CD14-positive monocyte (primary cell): ENCODE measurements around the gene PSMB11. TPM values are rescaled to one million over a fixed set of nuclear protein-coding genes. Genes with fewer than 3 reads are reported as not detected.

ENCODE experiments used
- DNase-seq, 3 donors: peaks; one replicate each; pipeline ENCODE4 v3.0.0-alpha.2; 2011 to 2022
- H2AFZ ChIP-seq: 2 replicates; pipeline ENCODE4 v1.6.0; 2012; ENCODE audit warnings: mild to moderate bottlenecking, low read depth, low read length, inconsistent platforms; ENCODE audit not compliant: insufficient read depth, poor library complexity, severe bottlenecking
- H3K27ac ChIP-seq, 2 donors: 1 replicate in 1 of 2; 2 replicates in 1 of 2; pipeline ENCODE4 v1.5.1; 2012 to 2013; ENCODE audit warnings: low read length in 2 of 2, control low read depth in 1 of 2, inconsistent platforms in 1 of 2, low read depth in 1 of 2, mild to moderate bottlenecking in 1 of 2
- H3K27me3 ChIP-seq, 2 donors: one replicate each; pipeline versions ENCODE4 v1.6.0 to v1.6.1; 2011 to 2013; ENCODE audit warnings: low read length in 2 of 2; ENCODE audit not compliant: control insufficient read depth in 2 of 2, insufficient read depth in 2 of 2
- H3K36me3 ChIP-seq, 2 donors: replicated peaks in 1 of 2; 1 replicate in 1 of 2; 2 replicates in 1 of 2; pipeline versions ENCODE4 v1.5.1 to v1.6.1; 2012 to 2013; ENCODE audit warnings: low read length in 2 of 2, control low read depth in 1 of 2, inconsistent platforms in 1 of 2, mild to moderate bottlenecking in 1 of 2; ENCODE audit not compliant: insufficient read depth in 2 of 2, control insufficient read depth in 1 of 2
- H3K4me1 ChIP-seq, 2 donors: 1 replicate in 1 of 2; 2 replicates in 1 of 2; pipeline versions ENCODE4 v1.5.1 to v1.6.1; 2012 to 2013; ENCODE audit warnings: low read length in 2 of 2, control low read depth in 1 of 2, inconsistent platforms in 1 of 2, mild to moderate bottlenecking in 1 of 2, moderate library complexity in 1 of 2; ENCODE audit not compliant: insufficient read depth in 2 of 2, control insufficient read depth in 1 of 2
- H3K4me2 ChIP-seq: replicated peaks from 2 replicates; pipeline ENCODE3; 2012; ENCODE audit warnings: low read length, moderate library complexity, mild to moderate bottlenecking; ENCODE audit not compliant: poor library complexity, severe bottlenecking; ENCODE audit errors: extremely low read depth
- H3K4me3 ChIP-seq, 3 experiments: fragments of 200-600 bp in 1 of 3; sonication (generic) in 1 of 3; replicated peaks in 1 of 3; 1 replicate in 2 of 3; 2 replicates in 1 of 3; pipeline ENCODE4 v1.5.1; 2011 to 2013; ENCODE audit warnings: low read length in 3 of 3, mild to moderate bottlenecking in 3 of 3, control low read depth in 2 of 3, low read depth in 2 of 3, inconsistent platforms in 1 of 3, moderate library complexity in 1 of 3
- H3K79me2 ChIP-seq: 2 replicates; pipeline ENCODE4 v1.6.0; 2012; ENCODE audit warnings: mild to moderate bottlenecking, control low read depth, inconsistent platforms, low read length, moderate library complexity; ENCODE audit not compliant: insufficient read depth
- H3K9ac ChIP-seq: 2 replicates; pipeline ENCODE4 v1.6.0; 2017; ENCODE audit warnings: low read length, mild to moderate bottlenecking; ENCODE audit not compliant: insufficient read depth, poor library complexity, severe bottlenecking
- H3K9me3 ChIP-seq, 2 donors: replicated peaks in 1 of 2; 1 replicate in 1 of 2; 2 replicates in 1 of 2; pipeline versions ENCODE4 v1.5.1 to v1.6.1; 2012 to 2013; ENCODE audit warnings: low read length in 2 of 2, control low read depth in 1 of 2; ENCODE audit not compliant: control insufficient read depth in 1 of 2, insufficient read depth in 1 of 2
- H4K20me1 ChIP-seq: 2 replicates; pipeline ENCODE4 v1.6.0; 2012; ENCODE audit warnings: mild to moderate bottlenecking, low read length, control low read depth, moderate library complexity; ENCODE audit not compliant: insufficient read depth
- H3K27ac Mint-ChIP-seq, 7 donors: one replicate each; pipeline ENCODE4 v1.8.0; 2020; ENCODE audit warnings: mild to moderate bottlenecking in 7 of 7, mixed read lengths in 7 of 7, moderate library complexity in 6 of 7, inconsistent platforms in 2 of 7
- H3K27me3 Mint-ChIP-seq, 3 donors: one replicate each; pipeline ENCODE4 v1.8.0; 2021 to 2022; ENCODE audit warnings: low read depth in 3 of 3, mild to moderate bottlenecking in 3 of 3, mixed read lengths in 3 of 3, moderate library complexity in 3 of 3, inconsistent platforms in 1 of 3
- H3K36me3 Mint-ChIP-seq, 2 donors: one replicate each; pipeline ENCODE4 v1.8.0; 2020; ENCODE audit warnings: mixed read lengths in 2 of 2, inconsistent platforms in 1 of 2, mild to moderate bottlenecking in 1 of 2
- H3K4me1 Mint-ChIP-seq: one replicate; pipeline ENCODE4 v1.8.0; 2020; ENCODE audit warnings: mild to moderate bottlenecking, mixed read lengths
- H3K4me3 Mint-ChIP-seq, 2 donors: one replicate each; pipeline ENCODE4 v1.8.0; 2020; ENCODE audit warnings: mild to moderate bottlenecking in 2 of 2, mixed read lengths in 2 of 2, moderate library complexity in 1 of 2
- H3K9me3 Mint-ChIP-seq, 7 donors: one replicate each; pipeline ENCODE4 v1.8.0; 2020 to 2022; ENCODE audit warnings: mixed read lengths in 7 of 7, mild to moderate bottlenecking in 6 of 7, moderate library complexity in 6 of 7, inconsistent platforms in 2 of 7
- WGBS: methylation state at CpG from one replicate; pipeline ENCODE4 v1.1.5; 2013; ENCODE audit warnings: missing lambda C conversion rate; ENCODE audit not compliant: insufficient coverage; 5-methylcytosine and 5-hydroxymethylcytosine counted together
- intact Hi-C, 2 donors: fragments of 100-400 bp; cut with micrococcal nuclease; formaldehyde crosslinking; loops; one replicate each; pipeline versions ENCODE4 v1.15.0 to v1.15.1; 2023
- polyA plus RNA-seq, 3 donors: library from polyadenylated mRNA; depleted of rRNA in 1 of 3; unstranded in 2 of 3; stranded (reverse) in 1 of 3; fragments of 300-500 nt in 2 of 3; fragments of >200 nt in 1 of 3; fragmentation: Illumina TruSeq in 2 of 3; gene quantifications; 1 replicate in 2 of 3; 2 replicates in 1 of 3; pipeline ENCODE4 v1.2.3, GENCODE V29; 2012 to 2021
- TF ChIP-seq, protein P1 (sequence below): fragments of 200-600 bp; IDR thresholded peaks from one replicate; pipeline ENCODE4 v1.8.0; 2022; ENCODE audit warnings: antibody characterized with exemption, mild to moderate bottlenecking

Gene PSMB11
- polyA plus RNA-seq, 3 donors, result not detected

DNA sequence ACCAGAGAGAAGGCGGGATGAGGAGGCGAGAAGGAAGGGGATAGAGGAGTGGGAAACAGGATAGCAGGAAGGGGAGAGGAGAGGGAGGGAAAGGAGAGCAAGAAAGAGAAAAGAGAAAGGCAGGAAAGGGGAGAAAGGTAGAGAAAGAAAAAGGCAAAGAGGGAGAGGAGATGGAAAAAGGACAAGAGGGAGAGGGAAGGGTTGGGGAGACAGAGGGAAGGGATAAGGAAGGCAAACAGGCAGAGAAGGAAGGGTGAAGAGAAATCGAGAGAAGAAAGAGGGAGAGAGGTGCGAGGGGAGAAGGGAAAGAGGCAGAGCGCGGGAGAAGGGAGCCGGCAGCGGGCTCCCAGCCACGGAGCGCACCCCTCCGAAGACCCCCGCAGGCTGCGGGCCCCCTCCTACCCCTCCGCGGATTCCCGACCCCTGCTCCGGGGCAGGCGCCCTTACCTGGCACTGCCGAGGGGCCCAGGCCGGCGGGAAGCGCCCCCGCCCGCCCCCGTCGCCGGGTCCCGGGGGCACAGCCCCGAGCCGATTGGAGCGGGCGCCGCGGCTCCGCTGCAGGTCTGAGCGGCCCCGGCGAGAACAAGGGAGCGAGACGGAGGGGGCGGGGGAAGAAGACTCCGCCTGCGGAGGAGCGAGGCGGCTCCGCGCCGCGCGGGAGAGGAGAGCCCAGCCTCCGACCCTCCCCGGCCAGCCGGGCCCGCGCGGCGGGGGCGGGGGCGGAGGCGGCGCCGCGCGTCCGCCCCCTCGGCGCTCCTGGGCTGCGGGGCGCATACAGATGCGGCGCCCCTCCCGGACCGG is 15.1 kb downstream of the PSMB11 start, which contains the start of gene CDH24:
TSS of gene CDH24 (minus strand) at position 565 of the 801 bp plus-strand sequence. CDS start 1,787 bp downstream, outside the sequence.
- no peak within 1 kb of the TSS for H3K27ac ChIP-seq
- peaks cover 27 to 37% of the 10 kb centered on the region in 2 donors for H3K36me3 ChIP-seq
- H3K4me3 ChIP-seq, result peak within 1 kb of the TSS; percentile 41 to 88 (median 67)
- peak within 1 kb of the TSS; percentile 40 for H3K9ac ChIP-seq
- H3K4me1 ChIP-seq, result peaks cover 20 to 22% of the 10 kb centered on the region in 2 donors
- H3K9me3 ChIP-seq, result no peaks in the 10 kb centered on the region
- intact Hi-C loops, result loop anchor here in 1 of 2 donors (1.0 kb wide), 1 partner anchor 71 kb away; no protein-coding TSS in a partner anchor
- peak in 2 of 3 donors; percentile 26 to 30 for DNase-seq
- WGBS, result 2% methylated on average over 72 of the region's 73 CpGs
- Mint-ChIP-seq H3K9me3 (peaks cover 0 to 3% (median 0%) of the 10 kb centered on the region in 7 donors), H3K4me3 (peak within 1 kb of the TSS; percentile 90 to 93), H3K4me1 (peaks cover 20% of the 10 kb centered on the region), H3K36me3 (peaks cover 29 to 34% of the 10 kb centered on the region in 2 donors), H3K27ac (peak within 1 kb of the TSS in 2 of 7 donors; percentile 11 to 68), H3K27me3 (peaks cover 10 to 16% (median 12%) of the 10 kb centered on the region in 3 donors)
- H3K79me2 ChIP-seq, result no peaks in the 10 kb centered on the region
- peak within 1 kb of the TSS; percentile 74 for H2AFZ ChIP-seq
- H3K27me3 ChIP-seq, result peaks cover 4 to 10% of the 10 kb centered on the region in 2 donors
- TF ChIP-seq, protein P1, sequence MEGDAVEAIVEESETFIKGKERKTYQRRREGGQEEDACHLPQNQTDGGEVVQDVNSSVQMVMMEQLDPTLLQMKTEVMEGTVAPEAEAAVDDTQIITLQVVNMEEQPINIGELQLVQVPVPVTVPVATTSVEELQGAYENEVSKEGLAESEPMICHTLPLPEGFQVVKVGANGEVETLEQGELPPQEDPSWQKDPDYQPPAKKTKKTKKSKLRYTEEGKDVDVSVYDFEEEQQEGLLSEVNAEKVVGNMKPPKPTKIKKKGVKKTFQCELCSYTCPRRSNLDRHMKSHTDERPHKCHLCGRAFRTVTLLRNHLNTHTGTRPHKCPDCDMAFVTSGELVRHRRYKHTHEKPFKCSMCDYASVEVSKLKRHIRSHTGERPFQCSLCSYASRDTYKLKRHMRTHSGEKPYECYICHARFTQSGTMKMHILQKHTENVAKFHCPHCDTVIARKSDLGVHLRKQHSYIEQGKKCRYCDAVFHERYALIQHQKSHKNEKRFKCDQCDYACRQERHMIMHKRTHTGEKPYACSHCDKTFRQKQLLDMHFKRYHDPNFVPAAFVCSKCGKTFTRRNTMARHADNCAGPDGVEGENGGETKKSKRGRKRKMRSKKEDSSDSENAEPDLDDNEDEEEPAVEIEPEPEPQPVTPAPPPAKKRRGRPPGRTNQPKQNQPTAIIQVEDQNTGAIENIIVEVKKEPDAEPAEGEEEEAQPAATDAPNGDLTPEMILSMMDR, result no peak
- H4K20me1 ChIP-seq, result peaks cover 21% of the 10 kb centered on the region
- H3K4me2 ChIP-seq, result peak within 1 kb of the TSS; percentile 100

DNA sequence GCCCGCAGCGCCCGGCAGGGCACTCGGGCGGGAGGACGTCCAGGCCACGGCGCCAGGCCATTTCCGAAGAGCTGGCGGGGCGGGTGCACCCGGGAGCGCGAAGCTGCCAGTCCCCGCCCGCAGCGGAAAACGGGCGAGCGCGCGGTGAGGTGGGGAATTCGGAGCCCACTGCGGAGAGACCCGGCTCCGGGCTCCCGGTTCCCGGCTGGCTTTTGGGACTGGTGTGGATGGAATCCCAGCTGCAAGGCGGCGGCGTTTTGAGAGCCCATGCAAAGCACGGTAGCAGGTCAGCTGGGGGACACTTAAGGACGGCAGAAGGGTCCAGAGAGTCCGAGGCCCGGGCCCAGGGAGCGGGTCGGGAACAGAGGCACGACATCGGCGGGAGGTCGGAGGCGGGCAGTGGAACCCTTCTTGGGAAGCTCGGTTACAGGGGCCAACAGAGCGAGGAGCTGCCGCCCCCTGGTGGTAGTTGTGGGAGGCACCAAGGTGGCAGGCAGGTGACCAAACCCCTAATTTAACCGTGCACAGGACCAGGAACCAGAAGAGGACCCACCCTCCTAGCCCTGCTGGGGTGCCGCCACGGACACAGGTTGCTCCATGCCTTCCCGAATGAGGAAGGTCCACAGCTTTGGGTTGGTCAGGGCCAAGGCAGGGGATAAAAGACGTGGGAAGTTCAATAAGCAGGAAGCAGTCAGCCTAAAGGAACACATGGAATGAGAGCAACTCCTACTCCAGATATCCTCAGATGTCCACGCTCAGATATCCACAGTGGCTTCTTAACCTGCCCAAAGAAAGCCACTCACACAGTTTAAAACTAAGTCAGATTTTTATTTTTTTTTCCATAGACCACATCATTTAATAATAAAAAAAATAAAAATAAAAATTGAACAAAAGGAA is 16.0 kb downstream of the PSMB11 start:
- Mint-ChIP-seq H3K36me3 (peaks cover 38 to 42% of the 10 kb centered on the region in 2 donors), H3K9me3 (peaks cover 0 to 3% (median 0%) of the 10 kb centered on the region in 7 donors), H3K27ac (peak overlapping the region in 2 of 7 donors; percentile 11 to 68), H3K4me3 (peak overlapping the region; percentile 90 to 93), H3K4me1 (peaks cover 20% of the 10 kb centered on the region), H3K27me3 (peaks cover 10 to 14% (median 14%) of the 10 kb centered on the region in 3 donors)
- Histone ChIP-seq H3K27ac (no peak overlapping the region), H3K4me3 (peak overlapping the region; percentile 41 to 88 (median 67)), H3K36me3 (peaks cover 35 to 45% of the 10 kb centered on the region in 2 donors), H3K4me2 (peak overlapping the region; percentile 100), H3K9ac (peak overlapping the region; percentile 40), H3K27me3 (peaks cover 4 to 10% of the 10 kb centered on the region in 2 donors), H3K79me2 (no peaks in the 10 kb centered on the region), H3K9me3 (no peaks in the 10 kb centered on the region), H2AFZ (peak overlapping the region; percentile 74), H4K20me1 (peaks cover 29% of the 10 kb centered on the region), H3K4me1 (peaks cover 20 to 22% of the 10 kb centered on the region in 2 donors)
- TF ChIP-seq, protein P1, result peak; percentile 97
- under 1% methylated on average over 45 of the region's 51 CpGs for WGBS
- DNase-seq, result peak; percentile 66 to 80 (median 78)
- intact Hi-C loops, result loop anchor here in 1 of 2 donors (1.0 kb wide), 1 partner anchor 72 kb away; no protein-coding TSS in a partner anchor
